ENCODE measurements around the gene PMVK.

- TF ChIP-seq MAFK (IDR thresholded peaks at IDR 0.05; ENCODE audit: low read depth, low read length), result no peak
- TF ChIP-seq CTCF (conservative IDR thresholded peaks at IDR 0.05; ENCODE audit: low read depth, low read length), result no peak
- no peak for TF ChIP-seq MXI1 (IDR thresholded peaks at IDR 0.05; ENCODE audit: borderline replicate concordance, low read depth, low read length)
Measured at GRCh38 chr1:154908937-154909336, 27.6 kb downstream of the PMVK start.

Measured in IMR-90 (cell line).